HG03064 (cell line): Measurements from ENCODE around the gene UBTF.

Experiments used
- ATAC-seq: cut with Tn5 transposase; IDR thresholded peaks from one replicate; pipeline ENCODE4 v1.9.1; 2021; ENCODE audit warnings: low read depth; ENCODE audit not compliant: unreplicated experiment

The UBTF gene

DNA sequence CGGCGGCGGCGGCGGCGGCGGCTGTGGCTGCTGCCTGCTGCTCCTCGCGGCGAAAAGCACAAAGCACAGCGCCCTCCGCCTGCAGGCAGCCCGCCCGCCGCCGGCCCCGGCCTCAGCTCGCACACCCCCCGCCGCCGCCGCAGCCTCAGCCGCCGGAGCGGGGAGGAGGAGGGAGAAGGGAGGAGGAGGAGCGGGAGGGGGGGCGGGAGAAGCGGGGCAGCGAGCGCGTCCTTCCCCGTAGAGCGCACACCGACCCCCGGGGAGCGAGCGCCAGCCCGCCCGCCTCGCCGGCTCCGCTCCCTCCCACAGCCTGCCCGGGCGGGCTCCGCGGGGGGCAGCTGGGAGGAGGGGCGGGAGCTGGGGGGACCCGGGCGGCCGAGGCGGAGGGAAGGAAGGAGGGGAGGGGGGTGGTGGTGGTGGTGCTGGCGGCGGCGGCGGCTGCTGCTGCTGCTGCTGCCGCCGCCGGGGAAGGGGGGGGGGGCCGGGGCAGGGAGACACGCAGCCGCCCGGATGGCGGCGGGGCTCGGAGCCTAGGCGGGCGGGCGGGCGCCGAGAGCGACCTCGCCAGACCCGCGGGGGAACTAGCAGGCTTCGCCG lies at the start of gene UBTF:
TSS of gene UBTF (minus strand) at position 60 of the 597 bp plus-strand sequence. CDS start 1,446 bp downstream, outside the sequence.
- peak; percentile 8 for ATAC-seq

DNA sequence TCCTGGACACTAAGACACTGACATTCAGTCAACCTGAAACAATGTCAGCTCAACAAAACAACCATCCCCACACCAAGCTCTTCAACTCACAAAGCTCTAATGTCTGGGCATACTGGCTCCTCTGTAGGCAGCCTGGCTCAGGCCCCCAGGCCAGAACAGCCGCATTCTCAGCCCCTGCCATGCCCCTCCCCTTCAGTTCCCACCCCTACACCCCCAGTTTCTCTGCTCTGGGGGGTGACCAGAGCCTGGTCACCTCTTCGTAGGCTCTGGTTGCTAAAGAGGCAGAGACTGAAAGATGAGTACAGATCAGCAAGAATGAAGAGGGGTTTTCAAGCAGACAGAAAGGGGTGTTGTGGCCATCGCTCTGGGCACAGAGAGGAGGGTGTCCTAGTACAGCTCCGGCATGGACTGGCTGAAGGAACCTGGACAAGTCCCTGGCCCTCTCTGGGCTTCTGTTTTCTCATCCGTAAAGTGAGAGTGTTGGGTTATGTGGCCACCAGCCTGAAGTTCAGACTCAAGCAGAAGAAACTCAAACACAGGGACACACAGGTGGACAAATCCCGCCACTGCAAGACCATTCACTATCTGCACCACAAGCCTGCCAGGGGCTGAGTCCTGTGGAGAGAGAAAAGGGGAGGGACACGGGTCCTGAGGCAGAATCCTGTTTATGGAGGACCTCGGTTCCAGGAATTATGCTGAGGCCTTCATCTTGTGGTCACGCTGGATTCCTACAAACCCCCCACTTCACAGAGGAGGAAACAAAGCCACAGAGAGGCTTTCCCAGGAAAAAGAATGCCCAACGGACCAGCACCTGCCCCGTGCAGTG lies 49.4 kb upstream of the UBTF start:
- no peak for ATAC-seq

- no peak for ATAC-seq
These were observed 48.5 kb upstream of the UBTF start, which contains the start of gene SLC4A1 for GRCh38 chr17:44267818-44268490. SLC4A1 (minus strand) TSS chr17:44268135; CDS start chr17:44262866, 5,269 bp downstream.

DNA sequence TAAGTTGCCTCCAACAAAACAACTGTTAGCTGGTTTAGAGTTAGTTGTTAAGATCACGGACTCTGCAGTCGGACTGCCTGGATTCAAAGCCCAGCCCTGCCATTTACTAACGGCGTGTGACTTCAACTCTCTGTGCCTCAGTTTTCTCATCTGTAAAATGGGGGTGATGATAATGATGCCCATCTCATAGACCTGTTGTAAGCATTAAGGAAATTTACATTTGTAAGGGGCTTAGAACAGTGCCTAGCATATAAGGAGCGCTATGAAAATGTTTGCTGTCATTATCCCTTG lies 47.6 kb upstream of the UBTF start:
- no peak for ATAC-seq

- ATAC-seq: no peak
These were observed 47.1 kb upstream of the UBTF start for GRCh38 chr17:44266402-44267164.

DNA sequence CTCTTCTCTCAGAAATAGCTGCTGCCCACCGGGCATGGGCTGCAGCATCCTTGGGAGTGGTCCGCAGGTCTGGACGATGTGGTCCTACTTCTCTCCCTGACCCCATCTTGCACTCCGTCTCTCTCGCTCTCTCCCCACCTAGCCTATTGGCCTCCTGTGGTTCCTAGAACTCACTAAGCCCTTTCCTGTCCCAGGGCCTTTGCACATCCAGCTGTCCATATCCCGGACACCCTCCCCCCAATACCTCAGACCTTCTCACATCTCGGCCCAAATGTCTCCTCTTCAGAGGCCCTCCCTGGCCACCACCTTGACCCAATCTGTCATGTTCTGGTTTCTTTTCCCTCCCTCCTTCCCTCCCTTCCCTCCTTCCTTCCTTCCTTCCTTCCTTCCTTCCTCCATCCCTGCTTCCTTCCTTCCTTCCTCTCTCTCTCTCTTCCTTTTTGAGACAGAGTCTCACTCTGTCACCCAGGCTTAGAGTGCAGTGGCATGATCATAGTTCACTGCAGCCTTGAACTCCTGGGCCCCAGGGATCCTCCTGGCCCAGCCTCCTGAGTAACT lies 43.9 kb upstream of the UBTF start:
- ATAC-seq: no peak

DNA sequence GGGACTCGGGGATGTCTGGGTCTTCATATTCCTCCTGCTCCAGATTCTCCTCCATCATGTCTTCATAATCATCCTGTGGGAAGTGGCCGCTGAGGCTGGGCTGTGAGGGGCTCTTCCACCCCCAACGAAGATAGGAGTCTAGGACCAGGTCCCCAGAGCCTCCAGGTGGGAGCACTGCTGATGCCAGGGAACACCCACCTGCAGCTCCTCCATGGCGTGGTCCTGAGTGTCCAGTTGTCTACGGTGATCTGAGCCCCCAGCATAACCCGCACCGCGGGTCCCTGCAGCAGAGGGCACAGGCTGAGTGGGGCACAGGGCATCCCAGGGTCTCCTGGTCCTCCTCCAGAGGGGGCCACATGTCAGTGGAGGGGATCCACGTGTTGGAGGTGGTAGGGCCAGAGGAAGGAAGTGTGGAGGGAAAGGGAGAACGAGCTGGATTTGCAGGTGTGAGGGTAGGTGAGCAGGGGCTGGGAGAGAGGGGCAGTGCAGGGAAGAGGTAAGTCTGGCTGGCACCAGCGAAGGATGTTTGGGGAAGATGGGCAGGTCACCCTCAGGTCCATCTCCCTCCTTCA lies 43.3 kb upstream of the UBTF start:
- ATAC-seq: no peak

- no peak for ATAC-seq
These were observed 40.8 kb upstream of the UBTF start for GRCh38 chr17:44260296-44260695.

DNA sequence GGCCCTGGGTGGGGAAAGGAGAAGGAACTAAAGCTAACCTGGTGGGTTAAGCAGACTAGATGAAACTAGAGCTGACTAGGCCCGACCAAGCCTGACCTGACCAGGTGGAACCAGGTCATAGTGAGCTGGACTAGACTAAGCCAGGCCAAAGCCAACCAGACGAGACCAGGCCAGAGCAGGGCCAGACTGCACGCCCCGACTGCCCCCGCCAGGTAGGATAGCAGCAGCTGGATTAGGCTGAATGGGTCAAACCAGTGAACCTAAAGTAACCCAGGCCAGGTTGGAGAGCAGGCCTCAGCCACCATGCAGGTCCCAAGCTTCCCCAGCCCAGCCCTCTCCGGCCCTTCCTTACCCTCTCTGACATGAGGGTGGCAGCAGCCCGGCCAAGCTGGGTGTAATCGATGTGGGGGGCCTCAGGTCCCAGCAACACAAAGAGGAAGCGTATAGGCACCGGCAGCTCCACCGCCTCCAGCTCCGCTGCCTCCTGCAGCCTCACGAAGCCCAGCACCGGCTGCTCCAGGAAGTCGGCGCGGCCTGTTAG lies 39.4 kb upstream of the UBTF start:
- ATAC-seq: no peak

- ATAC-seq: no peak
These were observed 38.6 kb upstream of the UBTF start for GRCh38 chr17:44257815-44258760.

DNA sequence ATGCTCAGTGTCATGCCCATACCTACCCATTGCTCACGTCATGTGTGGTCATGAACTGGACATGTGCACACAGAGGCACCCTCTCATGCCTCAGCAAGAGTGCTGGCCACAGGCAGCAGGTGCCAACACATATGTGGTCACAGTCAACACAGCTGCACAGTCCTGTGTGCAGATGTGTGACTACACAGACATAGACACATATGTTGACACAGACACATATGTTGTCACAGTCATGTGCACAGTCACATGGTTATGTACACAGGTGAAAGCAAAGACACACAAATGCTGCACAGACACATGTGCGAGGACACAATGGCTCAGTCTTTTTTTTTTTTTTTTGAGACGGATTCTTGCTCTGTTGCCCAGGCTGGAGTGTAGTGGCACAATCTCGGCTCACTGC lies 37.2 kb upstream of the UBTF start:
- ATAC-seq: no peak

DNA sequence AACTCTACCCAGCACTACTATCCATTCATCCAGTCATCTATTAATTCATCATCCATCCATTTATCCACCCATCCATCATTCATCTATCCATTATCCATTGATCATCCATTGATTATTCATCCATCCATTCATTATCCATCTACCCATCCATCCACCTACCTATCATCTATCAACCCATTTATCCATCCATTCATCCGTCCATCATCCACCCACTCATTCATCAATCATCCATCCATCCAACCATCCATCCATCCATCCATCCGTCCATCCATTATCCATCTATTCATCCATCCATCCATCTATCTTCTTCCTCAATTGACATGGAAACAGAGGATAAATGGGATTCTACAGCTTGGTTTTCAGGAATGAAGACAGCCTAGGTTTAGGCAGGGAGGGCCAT lies 36.4 kb upstream of the UBTF start:
- no peak for ATAC-seq

DNA sequence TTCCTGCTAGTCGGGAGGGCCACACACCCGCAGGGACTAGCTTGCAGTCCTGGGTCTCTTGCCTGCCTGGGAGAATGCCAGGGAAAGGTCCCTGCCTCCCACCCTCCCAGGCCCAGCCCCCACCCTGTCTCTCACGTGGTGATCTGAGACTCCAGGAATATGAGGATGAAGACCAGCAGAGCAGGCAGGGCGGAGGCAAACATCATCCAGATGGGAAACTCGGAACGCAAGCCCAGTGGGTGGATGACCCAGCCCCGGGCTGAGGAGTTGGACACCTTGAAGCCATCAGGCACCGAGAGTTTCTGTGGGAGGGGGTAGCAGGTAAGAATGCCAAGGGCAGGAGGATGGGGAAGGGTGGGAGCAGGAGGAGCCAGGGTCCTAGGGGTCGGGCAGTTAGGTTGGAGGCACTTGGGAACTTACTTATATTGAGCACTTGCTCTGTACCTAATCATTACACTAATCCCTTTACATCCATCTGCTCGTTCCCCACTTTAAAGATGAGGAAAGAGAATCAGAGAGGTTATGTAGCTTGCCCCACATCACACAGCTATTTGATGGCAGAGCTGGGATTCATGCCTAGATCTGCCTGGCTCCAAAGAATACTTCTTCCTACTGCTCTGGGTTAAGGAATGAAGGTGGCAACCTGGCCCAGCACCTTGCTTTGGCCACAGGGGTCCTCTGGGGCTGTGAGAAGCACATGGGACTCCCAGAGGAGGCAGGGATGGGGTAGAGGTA lies 35.1 kb upstream of the UBTF start:
- no peak for ATAC-seq

- no peak for ATAC-seq
These were observed 33.5 kb upstream of the UBTF start for GRCh38 chr17:44253006-44253405.

DNA sequence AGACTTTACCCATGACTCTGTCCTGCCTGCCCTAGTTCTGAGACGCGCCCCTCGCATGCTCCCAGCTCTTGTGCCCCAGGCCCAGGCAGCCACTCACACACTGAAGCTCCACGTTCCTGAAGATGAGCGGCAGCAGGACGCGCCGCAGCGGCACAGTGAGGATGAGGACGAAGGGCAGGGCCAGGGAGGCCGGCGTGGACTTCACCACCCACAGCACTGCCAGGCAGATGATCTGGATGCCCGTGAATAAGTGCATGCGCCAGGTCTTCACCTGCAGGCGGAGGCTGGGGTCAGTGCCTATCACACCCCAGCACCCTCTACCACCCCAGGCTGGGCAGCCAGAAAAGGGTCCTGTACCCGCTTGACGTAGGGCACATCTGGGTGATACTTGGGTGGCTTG lies 31.6 kb upstream of the UBTF start:
- no peak for ATAC-seq

DNA sequence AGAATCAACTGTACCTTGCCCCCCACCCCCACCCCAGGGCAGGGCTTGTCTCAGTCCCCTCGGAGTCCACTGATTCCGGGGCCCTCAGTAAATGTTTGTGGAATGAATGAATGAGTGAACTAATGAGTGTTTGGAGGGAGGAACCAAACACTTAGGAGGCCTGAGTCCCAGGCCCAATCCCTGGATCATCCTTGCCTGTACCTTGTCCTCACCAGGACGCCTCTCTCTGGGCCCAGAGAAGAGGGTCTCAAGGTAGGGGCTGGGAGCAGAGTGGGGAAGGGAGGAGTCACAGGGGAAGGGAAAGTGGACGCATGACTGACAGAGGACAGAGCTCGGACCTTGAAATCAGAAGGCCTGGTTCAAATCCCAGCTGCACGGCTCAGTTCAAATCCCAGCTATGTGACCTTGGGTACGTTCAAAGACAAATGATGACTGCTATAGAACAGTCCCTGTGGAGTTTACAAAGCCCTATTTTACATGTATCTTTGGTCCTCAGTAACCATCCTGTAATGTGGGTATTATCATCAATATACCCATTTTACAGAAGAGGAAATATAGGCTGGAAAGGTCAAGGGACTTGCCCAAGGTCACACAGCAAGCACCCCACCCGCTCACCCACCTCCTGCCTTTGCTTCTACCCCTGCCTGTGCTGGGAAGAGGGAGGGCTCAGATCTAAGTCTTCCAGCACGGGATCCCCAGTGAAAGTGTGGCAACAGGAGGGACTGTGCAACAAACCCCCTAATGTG lies 30.2 kb upstream of the UBTF start:
- no peak for ATAC-seq

GRCh38 chr17:44247876-44248736 lies 28.6 kb upstream of the UBTF start:
- no peak for ATAC-seq
